Measurements from ENCODE around the gene IL27RA. TPM values are rescaled to one million over a fixed set of nuclear protein-coding genes. Genes with fewer than 3 reads are reported as not detected.

Gene IL27RA
- total and polyA plus RNA-seq, 11 donors = 2.4 to 8.2 (median 4.2) TPM

DNA sequence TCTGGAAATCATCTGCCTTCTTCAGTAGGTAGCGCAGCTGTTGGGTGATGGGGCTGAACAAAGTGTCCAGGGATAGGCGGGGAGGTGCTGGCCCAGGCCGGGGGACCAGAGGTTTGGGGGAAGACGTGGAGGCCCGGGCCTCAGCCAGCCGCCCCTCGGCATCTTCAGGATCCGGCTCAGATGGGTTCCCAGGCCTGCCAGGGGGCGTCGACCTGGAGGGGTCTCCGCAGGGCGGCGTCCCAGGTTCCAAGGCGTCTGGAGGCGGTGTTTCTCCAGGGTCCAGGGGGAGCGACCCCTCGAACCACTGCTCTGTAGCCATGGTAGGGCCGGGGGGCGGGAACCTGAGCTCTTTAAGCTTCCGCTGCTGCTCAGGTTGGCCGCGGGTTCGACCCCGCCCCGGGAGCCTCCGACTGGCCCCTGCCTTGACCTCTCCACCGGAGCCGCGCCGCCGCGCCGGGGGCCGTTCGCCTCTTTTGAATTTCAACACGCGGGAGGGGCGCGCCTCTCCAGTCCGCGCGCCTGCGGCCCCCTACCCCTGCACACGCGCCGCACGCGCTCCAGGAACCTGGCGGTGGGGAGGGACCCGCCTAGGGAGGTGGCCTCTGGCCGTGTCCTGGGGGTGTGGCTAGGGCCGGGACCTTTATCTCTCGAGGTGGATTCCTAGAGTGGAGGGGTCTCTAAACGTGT, 53.9 kb downstream of the IL27RA start, which contains the start of gene C19orf67:
Gene C19orf67, minus strand, starts transcription at position 475 of the 687 bp plus-strand sequence. Its CDS starts 156 bp downstream, at position 319.
- ATAC-seq = no peak
- Histone ChIP-seq H3K4me1 (peaks cover 4 to 24% (median 18%) of the 10 kb centered on the region in 12 donors), H3K9me3 (no peaks in the 10 kb centered on the region), H3K27me3 (no peaks in the 10 kb centered on the region), H3K36me3 (peaks cover 0 to 24% (median 18%) of the 10 kb centered on the region in 9 donors), H3K27ac (no peak within 1 kb of the TSS), H3K4me3 (no peak within 1 kb of the TSS)
- intact Hi-C loops (cut with DNase I) = loop anchor here in 1 of 10 donors (10.0 kb wide), 1 partner anchor 311 kb away; the partner anchor contains the start of gene C19orf53
- no peak for DNase-seq
- 66 to 73% (median 70%) methylated on average over 41 to 54 of the region's 54 CpGs for WGBS, 4 donors
- TF ChIP-seq POLR2A (IDR thresholded peaks at IDR 0.05) = no peak
- TF ChIP-seq, protein P1, sequence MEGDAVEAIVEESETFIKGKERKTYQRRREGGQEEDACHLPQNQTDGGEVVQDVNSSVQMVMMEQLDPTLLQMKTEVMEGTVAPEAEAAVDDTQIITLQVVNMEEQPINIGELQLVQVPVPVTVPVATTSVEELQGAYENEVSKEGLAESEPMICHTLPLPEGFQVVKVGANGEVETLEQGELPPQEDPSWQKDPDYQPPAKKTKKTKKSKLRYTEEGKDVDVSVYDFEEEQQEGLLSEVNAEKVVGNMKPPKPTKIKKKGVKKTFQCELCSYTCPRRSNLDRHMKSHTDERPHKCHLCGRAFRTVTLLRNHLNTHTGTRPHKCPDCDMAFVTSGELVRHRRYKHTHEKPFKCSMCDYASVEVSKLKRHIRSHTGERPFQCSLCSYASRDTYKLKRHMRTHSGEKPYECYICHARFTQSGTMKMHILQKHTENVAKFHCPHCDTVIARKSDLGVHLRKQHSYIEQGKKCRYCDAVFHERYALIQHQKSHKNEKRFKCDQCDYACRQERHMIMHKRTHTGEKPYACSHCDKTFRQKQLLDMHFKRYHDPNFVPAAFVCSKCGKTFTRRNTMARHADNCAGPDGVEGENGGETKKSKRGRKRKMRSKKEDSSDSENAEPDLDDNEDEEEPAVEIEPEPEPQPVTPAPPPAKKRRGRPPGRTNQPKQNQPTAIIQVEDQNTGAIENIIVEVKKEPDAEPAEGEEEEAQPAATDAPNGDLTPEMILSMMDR (IDR thresholded peaks at IDR 0.05) = no peak

DNA sequence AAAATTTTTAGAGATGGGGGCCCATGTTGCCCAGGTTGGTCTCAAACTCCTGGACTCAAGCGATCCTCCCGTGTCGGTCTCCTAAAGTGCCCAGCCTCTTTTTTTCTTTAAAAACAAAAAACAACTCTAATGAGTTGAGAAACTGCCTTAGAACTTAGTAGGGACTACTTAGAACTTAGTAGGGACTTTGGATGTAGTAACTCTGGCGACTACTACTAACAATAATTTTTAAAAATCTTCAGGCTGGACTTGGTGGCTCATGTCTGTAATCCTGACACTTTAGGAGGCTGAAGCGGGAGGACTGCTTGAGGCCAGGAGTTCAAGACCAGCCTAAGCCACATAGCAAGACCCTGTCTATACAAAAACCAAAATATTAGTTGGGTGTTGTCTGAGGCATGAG, 54.5 kb downstream of the IL27RA start:
- no peak for ATAC-seq
- 88 to 92% (median 91%) methylated on average over 5 of the region's 5 CpGs for WGBS, 4 donors
- intact Hi-C loops (cut with DNase I) = loop anchor here in 1 of 10 donors (10.0 kb wide), 1 partner anchor 311 kb away; the partner anchor contains the start of gene C19orf53
- Histone ChIP-seq H3K27ac (no peak overlapping the region), H3K4me1 (peaks cover 4 to 20% (median 15%) of the 10 kb centered on the region in 12 donors), H3K27me3 (no peaks in the 10 kb centered on the region), H3K9me3 (no peaks in the 10 kb centered on the region), H3K36me3 (peaks cover 0 to 24% (median 18%) of the 10 kb centered on the region in 9 donors), H3K4me3 (no peak overlapping the region)
- no peak for DNase-seq
- no peak for TF ChIP-seq POLR2A (IDR thresholded peaks at IDR 0.05)

DNA sequence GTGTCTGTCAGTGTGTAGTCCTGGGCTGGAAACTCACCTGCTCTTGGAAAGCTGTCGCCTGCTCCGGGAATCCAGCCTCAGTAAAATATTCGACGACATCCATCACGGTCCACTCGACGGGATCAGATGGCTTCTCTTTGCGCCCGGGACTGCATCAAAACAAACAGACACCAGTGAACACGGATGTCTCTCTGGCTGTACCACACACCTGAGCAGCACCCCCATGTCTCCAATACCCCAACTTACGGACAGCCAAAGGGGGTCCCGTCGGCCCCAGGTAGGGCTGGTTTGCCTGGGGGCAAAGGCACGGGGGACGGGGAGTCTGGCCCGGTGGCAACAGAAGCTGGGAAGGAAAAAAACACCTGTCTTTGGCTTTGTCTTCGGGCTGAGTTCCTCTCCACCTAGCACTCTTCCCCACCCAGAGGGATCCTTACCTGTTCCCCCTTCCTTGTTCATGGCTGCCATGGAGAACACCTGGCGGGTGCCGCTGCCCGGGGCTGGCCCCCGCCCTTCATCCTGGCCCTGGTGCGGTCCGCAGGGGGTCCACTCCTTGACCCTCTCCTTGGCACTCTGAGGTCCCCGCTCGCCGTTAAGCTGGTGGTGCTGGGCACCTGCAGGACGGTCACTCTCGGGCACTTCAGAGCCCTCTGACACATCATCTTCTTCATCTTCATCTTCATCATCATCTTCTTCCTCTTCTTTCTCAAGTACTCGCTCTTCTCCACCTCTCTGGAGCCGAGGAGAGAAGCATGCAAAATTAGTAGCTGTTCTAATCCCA, 57.3 kb downstream of the IL27RA start:
- no peaks in the 10 kb centered on the region for H3K27me3 ChIP-seq
- H3K4me3 ChIP-seq = peak overlapping the region in 9 of 12 donors; percentile 33 to 96 (median 86)
- peaks cover 0 to 19% (median 12%) of the 10 kb centered on the region in 12 donors for H3K4me1 ChIP-seq
- TF ChIP-seq POLR2A (IDR thresholded peaks at IDR 0.05) = no peak
- TF ChIP-seq, protein P1 (IDR thresholded peaks at IDR 0.05) = no peak
- no peak for ATAC-seq
- peak overlapping the region in 7 of 12 donors; percentile 24 to 92 (median 54) for H3K27ac ChIP-seq
- no peak for DNase-seq
- intact Hi-C loops (cut with DNase I) = loop anchor here in 1 of 10 donors (10.0 kb wide), 1 partner anchor 314 kb away; the partner anchor contains the start of gene C19orf53
- H3K9me3 ChIP-seq = peaks cover 0 to 13% (median 7%) of the 10 kb centered on the region in 12 donors
- H3K36me3 ChIP-seq = peaks cover 0 to 24% (median 18%) of the 10 kb centered on the region in 9 donors
- WGBS, 4 donors = 87 to 89% (median 89%) methylated on average over 30 of the region's 30 CpGs

DNA sequence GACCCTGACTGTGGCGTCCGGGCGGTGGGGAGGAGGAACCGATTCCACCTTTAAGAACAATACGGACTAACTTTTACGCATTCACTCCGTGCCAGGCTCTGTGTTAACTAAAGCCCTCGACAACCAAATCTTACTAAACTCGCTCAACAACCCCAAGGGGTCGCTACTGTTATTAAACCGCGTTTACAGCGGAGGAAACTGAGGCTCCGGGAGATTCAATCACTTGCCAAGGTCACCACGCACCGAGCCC, 57.8 kb downstream of the IL27RA start:
- peak overlapping the region in 11 of 12 donors; percentile 19 to 96 (median 86) for H3K4me3 ChIP-seq
- H3K4me1 ChIP-seq = peaks cover 0 to 19% (median 12%) of the 10 kb centered on the region in 12 donors
- no peak for DNase-seq
- WGBS, 4 donors = 12 to 24% (median 16%) methylated on average over 13 to 16 of the region's 16 CpGs
- peaks cover 0 to 13% (median 7%) of the 10 kb centered on the region in 12 donors for H3K9me3 ChIP-seq
- ATAC-seq = no peak
- peak overlapping the region; percentile 23 to 99 (median 60) for H3K27ac ChIP-seq
- H3K36me3 ChIP-seq = peaks cover 0 to 28% (median 18%) of the 10 kb centered on the region in 9 donors
- intact Hi-C loops (cut with DNase I) = loop anchor here in 1 of 10 donors (10.0 kb wide), 1 partner anchor 315 kb away; the partner anchor contains the start of gene C19orf53
- TF ChIP-seq, protein P1 (IDR thresholded peaks at IDR 0.05) = peak in 3 of 12 donors; percentile 12 to 31 (median 13)
- TF ChIP-seq POLR2A (IDR thresholded peaks at IDR 0.05) = no peak
- no peaks in the 10 kb centered on the region for H3K27me3 ChIP-seq

Data from heart left ventricle (tissue), 16 donors.